HCT116 (cell line): ENCODE results near the gene SPG7. TPM values are rescaled to one million over a fixed set of nuclear protein-coding genes. Genes with fewer than 3 reads are reported as not detected.

Experiments
- ATAC-seq: fragments of 200-7000 bp; cut with Tn5 transposase; 2 replicates; pipeline ENCODE4 v1.9.1; 2020; ENCODE audit warnings: mild to moderate bottlenecking, moderate library complexity
- BruUV-seq: library from RNA; stranded (reverse); fragments of 400-500 nt; replicated peaks from 2 replicates; lab custom pipeline; 2021; lab: Mats Ljungman, UMichigan
- CTCF ChIA-PET: fragments of 300-600 bp; sonication (Branson Sonifier 250); formaldehyde crosslinking; loops from one replicate; lab custom pipeline; 2021; ENCODE audit warnings: antibody characterized with exemption; lab: Charles Lee
- POLR2A ChIA-PET: fragments of 300-600, 350-600 bp; sonication (Branson Sonifier 250); formaldehyde crosslinking; loops from one replicate; lab custom pipeline; 2021; ENCODE audit warnings: antibody characterized with exemption; lab: Charles Lee
- RAD21 ChIA-PET, 2 experiments: fragments of 300-600 bp; sonication (Branson Sonifier 250); formaldehyde crosslinking; loops; one replicate each; lab custom pipeline; 2023; ENCODE audit warnings: low total read pairs in 2 of 2; ENCODE audit not compliant: uncharacterized antibody in 2 of 2, unreplicated experiment in 2 of 2, low non-redundant PET in 1 of 2; lab: Charles Lee
- DNase-seq: peaks from one replicate; pipeline ENCODE4 v3.0.0-alpha.2; 2010; ENCODE audit warnings: low read depth, low spot score
- H2AFZ ChIP-seq: fragments of 200-600 bp; shearing (Covaris generic), sonication (generic); 2 replicates; pipeline ENCODE4 v1.6.1; 2017; ENCODE audit warnings: low read depth, mixed run types, mixed read lengths, antibody characterized with exemption, low read length; ENCODE audit not compliant: poor library complexity, severe bottlenecking
- H3K27ac ChIP-seq: 2 replicates; pipeline ENCODE4 v1.5.1; 2012; ENCODE audit warnings: low read depth, low read length
- H3K27me3 ChIP-seq: fragments of 200-600 bp; sonication (generic); 2 replicates; pipeline ENCODE4 v1.6.1; 2016; ENCODE audit warnings: mixed run types, low read length, mixed read lengths; ENCODE audit not compliant: insufficient read depth
- H3K36me3 ChIP-seq, 2 experiments: fragments of 200-500 bp in 1 of 2; fragments of 200-600 bp in 1 of 2; sonication (Bioruptor generic) in 1 of 2; sonication (generic) in 1 of 2; 2 replicates each; pipeline versions ENCODE4 v1.5.1 to v1.6.1; 2014 to 2016; ENCODE audit warnings: low read length in 2 of 2, inconsistent platforms in 1 of 2, mixed read lengths in 1 of 2, mixed run types in 1 of 2; ENCODE audit not compliant: insufficient read depth in 2 of 2, control insufficient read depth in 1 of 2
- H3K4me1 ChIP-seq, 2 experiments: fragments of 200-600 bp in 1 of 2; sonication (generic) in 1 of 2; 2 replicates each; pipeline versions ENCODE4 v1.5.1 to v1.6.1; 2012 to 2017; ENCODE audit warnings: low read length in 2 of 2, inconsistent platforms in 1 of 2, mild to moderate bottlenecking in 1 of 2, mixed read lengths in 1 of 2, mixed run types in 1 of 2, moderate library complexity in 1 of 2; ENCODE audit not compliant: insufficient read depth in 2 of 2, control insufficient read depth in 1 of 2
- H3K4me2 ChIP-seq: fragments of 200-600 bp; sonication (generic); 2 replicates; pipeline ENCODE4 v1.6.1; 2017; ENCODE audit warnings: mixed run types, low read length, mixed read lengths
- H3K4me3 ChIP-seq, 2 experiments: fragments of 200-600 bp in 1 of 2; sonication (generic) in 1 of 2; replicated peaks in 1 of 2; 2 replicates each; pipeline ENCODE4 v1.5.1; 2011 to 2016; ENCODE audit warnings: low read length in 2 of 2, control low read depth in 1 of 2, low read depth in 1 of 2, mild to moderate bottlenecking in 1 of 2, mixed read lengths in 1 of 2, mixed run types in 1 of 2
- H3K79me2 ChIP-seq: fragments of 200-600 bp; sonication (generic); 2 replicates; pipeline ENCODE4 v1.6.1; 2017; ENCODE audit warnings: mild to moderate bottlenecking, mixed run types, low read length, moderate library complexity, mixed read lengths; ENCODE audit not compliant: insufficient read depth
- H3K9ac ChIP-seq: fragments of 200-600 bp; sonication (generic); 2 replicates; pipeline ENCODE4 v1.6.1; 2016; ENCODE audit warnings: low read length, mixed read lengths
- H3K9me2 ChIP-seq: fragments of 200-600 bp; sonication (generic), shearing (Covaris generic); 2 replicates; pipeline ENCODE4 v1.6.1; 2017; ENCODE audit warnings: mixed run types, mild to moderate bottlenecking, moderate library complexity; ENCODE audit not compliant: insufficient read depth
- H3K9me3 ChIP-seq, 2 experiments: fragments of 200-500 bp in 1 of 2; fragments of 200-600 bp in 1 of 2; sonication (Bioruptor generic) in 1 of 2; sonication (generic) in 1 of 2; 2 replicates each; pipeline ENCODE4 v1.6.1; 2014 to 2017; ENCODE audit warnings: low read length in 2 of 2, mixed read lengths in 2 of 2, inconsistent platforms in 1 of 2, low read depth in 1 of 2, mild to moderate bottlenecking in 1 of 2, mixed run types in 1 of 2, moderate library complexity in 1 of 2; ENCODE audit not compliant: control insufficient read depth in 1 of 2, insufficient read depth in 1 of 2
- H4K20me1 ChIP-seq: fragments of 200-600 bp; sonication (generic), shearing (Covaris generic); 2 replicates; pipeline ENCODE4 v1.6.1; 2017; ENCODE audit warnings: mixed run types, mild to moderate bottlenecking, moderate library complexity; ENCODE audit not compliant: insufficient read depth
- ATF3 ChIP-seq: IDR thresholded peaks from 2 replicates; pipeline ENCODE4 v1.6.1; 2012
- CBX3 ChIP-seq: IDR thresholded peaks from 2 replicates; pipeline ENCODE4 v1.6.1; 2012; ENCODE audit warnings: low read depth
- RAD21 ChIP-seq: IDR thresholded peaks from 2 replicates; pipeline ENCODE4 v1.6.1; 2012; ENCODE audit warnings: low read depth, mild to moderate bottlenecking
- SRF ChIP-seq: IDR thresholded peaks from 2 replicates; pipeline ENCODE4 v1.6.1; 2012; ENCODE audit warnings: low read depth
- intact Hi-C: fragments of 100-400 bp; cut with micrococcal nuclease; formaldehyde crosslinking; loops from 2 replicates; pipeline ENCODE4 v1.10.0; 2022
- total RNA-seq: library from RNA; stranded (reverse); gene quantifications from one replicate; pipeline ENCODE4 v1.2.1, GENCODE V29; 2021; ENCODE audit not compliant: unreplicated experiment
- TF ChIP-seq, protein P1 (sequence below): IDR thresholded peaks from 2 replicates; pipeline ENCODE4 v1.6.1; 2012; ENCODE audit warnings: low read depth

SPG7 gene
- total RNA-seq, 1 experiment from 2014 or later = 116 TPM

GRCh38 chr16:89545831-89546574 lies 37.8 kb downstream of the SPG7 start:
- no peak for TF ChIP-seq RAD21
- no peak for TF ChIP-seq ATF3
- TF ChIP-seq, protein P1, sequence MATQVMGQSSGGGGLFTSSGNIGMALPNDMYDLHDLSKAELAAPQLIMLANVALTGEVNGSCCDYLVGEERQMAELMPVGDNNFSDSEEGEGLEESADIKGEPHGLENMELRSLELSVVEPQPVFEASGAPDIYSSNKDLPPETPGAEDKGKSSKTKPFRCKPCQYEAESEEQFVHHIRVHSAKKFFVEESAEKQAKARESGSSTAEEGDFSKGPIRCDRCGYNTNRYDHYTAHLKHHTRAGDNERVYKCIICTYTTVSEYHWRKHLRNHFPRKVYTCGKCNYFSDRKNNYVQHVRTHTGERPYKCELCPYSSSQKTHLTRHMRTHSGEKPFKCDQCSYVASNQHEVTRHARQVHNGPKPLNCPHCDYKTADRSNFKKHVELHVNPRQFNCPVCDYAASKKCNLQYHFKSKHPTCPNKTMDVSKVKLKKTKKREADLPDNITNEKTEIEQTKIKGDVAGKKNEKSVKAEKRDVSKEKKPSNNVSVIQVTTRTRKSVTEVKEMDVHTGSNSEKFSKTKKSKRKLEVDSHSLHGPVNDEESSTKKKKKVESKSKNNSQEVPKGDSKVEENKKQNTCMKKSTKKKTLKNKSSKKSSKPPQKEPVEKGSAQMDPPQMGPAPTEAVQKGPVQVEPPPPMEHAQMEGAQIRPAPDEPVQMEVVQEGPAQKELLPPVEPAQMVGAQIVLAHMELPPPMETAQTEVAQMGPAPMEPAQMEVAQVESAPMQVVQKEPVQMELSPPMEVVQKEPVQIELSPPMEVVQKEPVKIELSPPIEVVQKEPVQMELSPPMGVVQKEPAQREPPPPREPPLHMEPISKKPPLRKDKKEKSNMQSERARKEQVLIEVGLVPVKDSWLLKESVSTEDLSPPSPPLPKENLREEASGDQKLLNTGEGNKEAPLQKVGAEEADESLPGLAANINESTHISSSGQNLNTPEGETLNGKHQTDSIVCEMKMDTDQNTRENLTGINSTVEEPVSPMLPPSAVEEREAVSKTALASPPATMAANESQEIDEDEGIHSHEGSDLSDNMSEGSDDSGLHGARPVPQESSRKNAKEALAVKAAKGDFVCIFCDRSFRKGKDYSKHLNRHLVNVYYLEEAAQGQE = no peak
- no peak overlapping the region for H3K4me2 ChIP-seq
- no peak overlapping the region for H3K4me3 ChIP-seq
- CTCF ChIA-PET = no interaction called here
- no peak overlapping the region for H3K9ac ChIP-seq
- no peak overlapping the region for H3K27ac ChIP-seq
- DNase-seq = no peak
- no peaks in the 10 kb centered on the region for H3K79me2 ChIP-seq
- POLR2A ChIA-PET = no interaction called here
- no peaks in the 10 kb centered on the region for H3K4me1 ChIP-seq
- H3K27me3 ChIP-seq = no peaks in the 10 kb centered on the region
- ATAC-seq = no peak
- no peak overlapping the region for H2AFZ ChIP-seq
- H4K20me1 ChIP-seq = no peaks in the 10 kb centered on the region
- peaks cover 30 to 34% of the 10 kb centered on the region in 2 experiments; a peak in 3 of 4 replicates for H3K36me3 ChIP-seq
- BruUV-seq = no TSS peak
- H3K9me2 ChIP-seq = no peaks in the 10 kb centered on the region
- no peaks in the 10 kb centered on the region for H3K9me3 ChIP-seq
- RAD21 ChIA-PET = interaction anchor here in 1 of 2 experiments (0.7 kb wide), 1 partner anchor 94 kb away, joined by 3 read pairs; no protein-coding TSS in a partner anchor
- intact Hi-C loops = no loop called here

- CTCF ChIA-PET = no interaction called here
These were observed 38.6 kb downstream of the SPG7 start for GRCh38 chr16:89546781-89547180.

More at GRCh38 chr16:89546781-89547180, 38.6 kb downstream of the SPG7 start:
- Histone ChIP-seq H3K4me2 (no peak overlapping the region), H4K20me1 (no peaks in the 10 kb centered on the region), H3K36me3 (peaks cover 32 to 42% of the 10 kb centered on the region in 2 experiments; a peak in 3 of 4 replicates), H3K9me2 (no peaks in the 10 kb centered on the region), H3K27me3 (no peaks in the 10 kb centered on the region), H3K9me3 (no peaks in the 10 kb centered on the region), H2AFZ (no peak overlapping the region), H3K4me1 (no peaks in the 10 kb centered on the region), H3K27ac (no peak overlapping the region), H3K4me3 (no peak overlapping the region), H3K9ac (no peak overlapping the region), H3K79me2 (no peaks in the 10 kb centered on the region)
- ATAC-seq (no peak), DNase-seq (no peak)
- no peak for TF ChIP-seq CBX3
- TF ChIP-seq SRF = no peak
- no TSS peak for BruUV-seq
- intact Hi-C loops = no loop called here
- RAD21 ChIA-PET = no interaction called here
- POLR2A ChIA-PET = no interaction called here
